H1 (cell line): ENCODE results near the gene TAF3. TPM values are rescaled to one million over a fixed set of nuclear protein-coding genes. Genes with fewer than 3 reads are reported as not detected.

ENCODE experiments used
- CTCF ChIA-PET: fragments of 300-600 bp; sonication (Branson Sonifier 250); formaldehyde crosslinking; loops from one replicate; lab custom pipeline; 2021; ENCODE audit not compliant: partially characterized antibody; lab: Charles Lee
- POLR2A ChIA-PET: fragments of 300-600 bp; sonication (Branson Sonifier 250); formaldehyde crosslinking; loops from one replicate; lab custom pipeline; 2021; ENCODE audit warnings: inconsistent platforms; ENCODE audit not compliant: partially characterized antibody; lab: Charles Lee
- DNase-seq, 2 experiments: peaks; one replicate each; pipeline versions ENCODE4 v3.0.0 to v3.0.0-alpha.2; 2010 to 2022; ENCODE audit warnings: low spot score in 2 of 2, low read depth in 1 of 2, mixed read lengths in 1 of 2
- FAIRE-seq: peaks from 2 replicates; lab custom pipeline; 2011; peaks lifted over from hg19 to GRCh38; lab: Jason Lieb, UNC
- H2AFZ ChIP-seq: 2 replicates; pipeline ENCODE4 v1.8.1; 2012; ENCODE audit warnings: low read length, inconsistent platforms
- H2AK5ac ChIP-seq: 2 replicates; pipeline ENCODE4 v1.6.1; 2013; ENCODE audit warnings: low read depth, low read length
- H2BK120ac ChIP-seq: replicated peaks from 2 replicates; pipeline ENCODE3; 2013; ENCODE audit warnings: low read depth, low read length, inconsistent platforms
- H2BK12ac ChIP-seq: 2 replicates; pipeline ENCODE4 v1.6.1; 2013; ENCODE audit warnings: low read depth, low read length
- H2BK15ac ChIP-seq: 2 replicates; pipeline ENCODE4 v1.6.1; 2013; ENCODE audit warnings: low read length
- H2BK20ac ChIP-seq: 2 replicates; pipeline ENCODE4 v1.6.1; 2013; ENCODE audit warnings: low read length
- H2BK5ac ChIP-seq: 2 replicates; pipeline ENCODE4 v1.6.1; 2013; ENCODE audit warnings: low read depth, low read length
- H3K14ac ChIP-seq: 2 replicates; pipeline ENCODE4 v1.6.1; 2013; ENCODE audit warnings: inconsistent platforms; ENCODE audit not compliant: insufficient read length
- H3K18ac ChIP-seq: 2 replicates; pipeline ENCODE4 v1.6.1; 2013; ENCODE audit warnings: low read length; ENCODE audit errors: extremely low read depth
- H3K23ac ChIP-seq: 2 replicates; pipeline ENCODE4 v1.6.1; 2013; ENCODE audit warnings: inconsistent platforms; ENCODE audit not compliant: insufficient read length
- H3K23me2 ChIP-seq: 2 replicates; pipeline ENCODE4 v1.6.1; 2013; ENCODE audit warnings: low read depth, low read length
- H3K27ac ChIP-seq: 2 replicates; pipeline ENCODE4 v1.6.1; 2011; ENCODE audit warnings: low read depth, low read length, inconsistent platforms
- H3K27me3 ChIP-seq, 4 experiments: replicated peaks in 1 of 4; 1 replicate in 1 of 4; 2 replicates in 3 of 4; pipeline versions ENCODE4 v1.6.1 to v1.8.1; 2011 to 2013; ENCODE audit warnings: low read length in 3 of 4, mild to moderate bottlenecking in 3 of 4, inconsistent platforms in 2 of 4, mixed read lengths in 2 of 4, moderate library complexity in 1 of 4; ENCODE audit not compliant: control insufficient read depth in 3 of 4, insufficient read depth in 3 of 4; ENCODE audit errors: extremely low read depth in 1 of 4
- H3K36me3 ChIP-seq, 4 experiments: 2 replicates each; pipeline versions ENCODE4 v1.6.1 to v1.8.1; 2011 to 2013; ENCODE audit warnings: mild to moderate bottlenecking in 4 of 4, low read length in 3 of 4, moderate library complexity in 2 of 4, control low read depth in 1 of 4, inconsistent platforms in 1 of 4; ENCODE audit not compliant: insufficient read depth in 4 of 4, control insufficient read depth in 2 of 4
- H3K4ac ChIP-seq: replicated peaks from 2 replicates; pipeline ENCODE3; 2013; ENCODE audit warnings: low read length, low read depth, mixed read lengths, inconsistent platforms; ENCODE audit not compliant: insufficient read length
- H3K4me1 ChIP-seq, 4 experiments: replicated peaks in 1 of 4; 1 replicate in 1 of 4; 2 replicates in 3 of 4; pipeline versions ENCODE4 v1.6.1 to v1.8.1; 2011 to 2013; ENCODE audit warnings: low read length in 3 of 4, inconsistent platforms in 2 of 4, mixed read lengths in 1 of 4; ENCODE audit not compliant: insufficient read depth in 4 of 4, control insufficient read depth in 3 of 4
- H3K4me2 ChIP-seq, 2 experiments: 2 replicates each; pipeline versions ENCODE4 v1.6.1 to v1.8.1; 2011 to 2013; ENCODE audit warnings: low read depth in 2 of 2, low read length in 2 of 2, control low read depth in 1 of 2, inconsistent platforms in 1 of 2, mild to moderate bottlenecking in 1 of 2; ENCODE audit not compliant: insufficient read depth in 1 of 2
- H3K4me3 ChIP-seq, 4 experiments: fragments of 200-600, 300-600 bp in 1 of 4; sonication (generic), shearing (Covaris generic), sonication (Bioruptor Twin) in 1 of 4; 2 replicates each; pipeline versions ENCODE4 v1.5.1 to v1.8.1; 2011 to 2016; ENCODE audit warnings: low read length in 4 of 4, low read depth in 3 of 4, control low read depth in 2 of 4, inconsistent platforms in 2 of 4, mild to moderate bottlenecking in 2 of 4, mixed read lengths in 1 of 4, moderate library complexity in 1 of 4; ENCODE audit not compliant: insufficient read depth in 2 of 4; ENCODE audit errors: extremely low read depth in 1 of 4
- H3K56ac ChIP-seq: replicated peaks from 2 replicates; pipeline ENCODE3; 2013; ENCODE audit warnings: low read depth, mild to moderate bottlenecking, mixed read lengths, low read length, inconsistent platforms; ENCODE audit not compliant: insufficient read length
- H3K79me1 ChIP-seq: 2 replicates; pipeline ENCODE4 v1.6.1; 2013; ENCODE audit warnings: low read depth, low read length, control low read depth
- H3K79me2 ChIP-seq, 2 experiments: 2 replicates each; pipeline versions ENCODE4 v1.6.1 to v1.8.1; 2012 to 2013; ENCODE audit warnings: low read length in 2 of 2, mild to moderate bottlenecking in 2 of 2, inconsistent platforms in 1 of 2; ENCODE audit not compliant: insufficient read depth in 2 of 2, control insufficient read depth in 1 of 2
- H3K9ac ChIP-seq, 4 experiments: replicated peaks in 1 of 4; 1 replicate in 1 of 4; 2 replicates in 3 of 4; pipeline versions ENCODE4 v1.6.1 to v1.8.1; 2011 to 2013; ENCODE audit warnings: low read depth in 3 of 4, low read length in 3 of 4, control low read depth in 2 of 4, mild to moderate bottlenecking in 2 of 4, moderate library complexity in 2 of 4, inconsistent platforms in 1 of 4; ENCODE audit errors: extremely low read depth in 1 of 4
- H3K9me3 ChIP-seq, 2 experiments: 2 replicates each; pipeline versions ENCODE4 v1.6.1 to v1.8.1; 2012 to 2013; ENCODE audit warnings: mild to moderate bottlenecking in 2 of 2, moderate library complexity in 2 of 2, control low read depth in 1 of 2, inconsistent platforms in 1 of 2, low read depth in 1 of 2, low read length in 1 of 2, mixed read lengths in 1 of 2; ENCODE audit not compliant: insufficient read depth in 2 of 2
- H4K20me1 ChIP-seq, 2 experiments: replicated peaks in 1 of 2; 2 replicates each; pipeline versions ENCODE3 to v1.8.1; 2011 to 2013; ENCODE audit warnings: inconsistent platforms in 2 of 2, low read length in 2 of 2, mild to moderate bottlenecking in 1 of 2; ENCODE audit not compliant: insufficient read depth in 2 of 2, control insufficient read depth in 1 of 2
- H4K5ac ChIP-seq: 2 replicates; pipeline ENCODE4 v1.6.1; 2013; ENCODE audit warnings: low read length, low read depth, mixed read lengths, inconsistent platforms; ENCODE audit not compliant: insufficient read length
- H4K8ac ChIP-seq: 2 replicates; pipeline ENCODE4 v1.8.0; 2013; ENCODE audit warnings: mild to moderate bottlenecking, moderate library complexity, low read length, inconsistent platforms; ENCODE audit not compliant: insufficient read depth; ENCODE audit errors: extremely low read depth
- H4K91ac ChIP-seq: replicated peaks from 2 replicates; pipeline ENCODE3; 2013; ENCODE audit warnings: low read length, mixed read lengths, inconsistent platforms; ENCODE audit not compliant: insufficient read length
- JUN ChIP-seq: IDR thresholded peaks from 2 replicates; pipeline ENCODE4 v1.6.1; 2011; ENCODE audit warnings: low read depth, mild to moderate bottlenecking, improper control_type of control experiment, low read length
- KDM5A ChIP-seq: fragments of 200-600 bp; IDR thresholded peaks from 2 replicates; pipeline ENCODE4 v1.7.1; 2012; ENCODE audit warnings: mild to moderate bottlenecking, low read length, inconsistent platforms, mixed read lengths
- POU5F1 ChIP-seq: IDR thresholded peaks from 2 replicates; pipeline ENCODE4 v1.6.1; 2011; ENCODE audit warnings: low read depth, mild to moderate bottlenecking, low read length, moderate library complexity
- RBBP5 ChIP-seq: IDR thresholded peaks from 2 replicates; pipeline ENCODE4 v1.7.1; 2012; ENCODE audit warnings: low read depth, mild to moderate bottlenecking, inconsistent platforms, low read length, moderate library complexity, borderline replicate concordance
- SP2 ChIP-seq: IDR thresholded peaks from 2 replicates; pipeline ENCODE4 v1.6.1; 2012; ENCODE audit warnings: mild to moderate bottlenecking, low read length, inconsistent platforms
- TAF1 ChIP-seq: IDR thresholded peaks from 2 replicates; pipeline ENCODE4 v1.6.1; 2011; ENCODE audit warnings: mild to moderate bottlenecking, low read depth, low read length
- YY1 ChIP-seq: IDR thresholded peaks from 2 replicates; pipeline ENCODE4 v1.6.1; 2011; ENCODE audit warnings: low read depth, mild to moderate bottlenecking, low read length
- WGBS, 2 experiments: shearing (Covaris generic) in 1 of 2; methylation state at CpG; one replicate each; pipeline versions ENCODE4 v1.1.6 to v1.1.7; 2013 to 2015; ENCODE audit warnings: low lambda C conversion rate in 2 of 2, mixed read lengths in 2 of 2, inconsistent platforms in 1 of 2, low coverage in 1 of 2, missing lambda C conversion rate in 1 of 2; ENCODE audit not compliant: insufficient replicate concordance in 2 of 2, insufficient coverage in 1 of 2, insufficient read length in 1 of 2; ENCODE audit errors: extremely low coverage in 1 of 2, missing lambda C conversion rate in 1 of 2; 5-methylcytosine and 5-hydroxymethylcytosine counted together
- polyA plus RNA-seq, 7 experiments: library from polyadenylated mRNA; depleted of rRNA in 3 of 7; stranded (reverse) in 5 of 7; unstranded in 2 of 7; fragments of >200 nt in 5 of 7; fragments of 200-250 nt in 2 of 7; gene quantifications; 1 replicate in 5 of 7; 2 replicates in 1 of 7; 4 replicates in 1 of 7; pipeline versions ENCODE4 v1.2.1 to v1.2.3, GENCODE V29; 2011 to 2013; ENCODE audit warnings: missing spikeins in 2 of 7, mixed read lengths in 2 of 7
- total RNA-seq: library from RNA; stranded (reverse); fragmentation: NEBNext Ultra II Directional; extraction: Animal tissue kit (Norgen Biotek cat#: 25700); gene quantifications from 2 replicates; pipeline ENCODE4 v1.2.1, GENCODE V29; 2021

The TAF3 gene
- total and polyA plus RNA-seq, 2 of the 8 experiments (the other 6 are each of a cell fraction or from before 2014, with no cell fraction given) = 1.5 to 11.2 TPM

GRCh38 chr10:7922707-7923106 is 104.4 kb downstream of the TAF3 start:
- H3K27me3 ChIP-seq = no peaks in the 10 kb centered on the region
- no peak overlapping the region for H3K9ac ChIP-seq
- H3K27ac ChIP-seq = no peak overlapping the region
- no peak overlapping the region for H2BK5ac ChIP-seq
- DNase-seq = no peak
- no peak overlapping the region for H3K4me2 ChIP-seq
- H3K4me3 ChIP-seq = no peak overlapping the region
- 96% methylated on average over 3 of the region's 3 CpGs; no CpG with 5 or more reads in 1 of the 2 experiments for WGBS, 2 experiments
- no peak overlapping the region for H3K4ac ChIP-seq
- peaks cover 0 to 1% of the 10 kb centered on the region in 2 experiments for H4K20me1 ChIP-seq
- FAIRE-seq = no peak
- ChIA-PET CTCF (interaction anchor here (0.6 kb wide), 1 partner anchor 344 kb away, joined by 3 read pairs; no protein-coding TSS in a partner anchor), POLR2A (no interaction called here)
- H2BK120ac ChIP-seq = no peak overlapping the region
- TF ChIP-seq TAF1 = no peak
- TF ChIP-seq RBBP5 = no peak
- no peak for TF ChIP-seq POU5F1
- TF ChIP-seq KDM5A = no peak
- no peak for TF ChIP-seq SP2
- TF ChIP-seq YY1 = no peak
- TF ChIP-seq JUN = no peak
- no peaks in the 10 kb centered on the region for H3K4me1 ChIP-seq
- peaks cover 3% of the 10 kb centered on the region; the same call in 1 of the 2 replicates for H3K79me1 ChIP-seq
- H3K23ac ChIP-seq = no peak overlapping the region
- H2BK20ac ChIP-seq = no peak overlapping the region
- H2AFZ ChIP-seq = no peak overlapping the region
- no peak overlapping the region for H3K14ac ChIP-seq
- no peak overlapping the region for H2BK15ac ChIP-seq
- H2BK12ac ChIP-seq = no peak overlapping the region
- H3K79me2 ChIP-seq = peaks cover 0 to 3% of the 10 kb centered on the region in 2 experiments; a peak in 1 of 4 replicates
- H3K36me3 ChIP-seq = no peaks in the 10 kb centered on the region
- H3K23me2 ChIP-seq = no peaks in the 10 kb centered on the region; the same call in 1 of the 2 replicates
- no peaks in the 10 kb centered on the region for H3K9me3 ChIP-seq
- H4K91ac ChIP-seq = no peak overlapping the region
- no peak overlapping the region for H2AK5ac ChIP-seq
- no peak overlapping the region for H4K5ac ChIP-seq
- H3K18ac ChIP-seq = no peak overlapping the region
- no peak overlapping the region for H4K8ac ChIP-seq
- H3K56ac ChIP-seq = no peak overlapping the region
